ENCODE measurements around the gene CLEC2A.

Gene CLEC2A

GRCh38 chr12:9868951-9869306, 63.2 kb downstream of the CLEC2A start:
- H2AK5ac ChIP-seq (ENCODE audit: low read depth, low read length): no peak overlapping the region
- DNase-seq (ENCODE audit: low spot score): no peak
- no peak overlapping the region for H3K9ac ChIP-seq (ENCODE audit: low read depth, low read length, poor library complexity)
- no peak overlapping the region for H2BK5ac ChIP-seq (ENCODE audit: low read length)
- H3K4me1 ChIP-seq (ENCODE audit: control insufficient read depth in 2 of 2, insufficient read depth in 1 of 2, low read depth in 1 of 2, low read length in 2 of 2): peaks cover 0 to 3% of the 10 kb centered on the region in 2 donors
- H3K18ac ChIP-seq (ENCODE audit: low read length): no peak overlapping the region
- H3K14ac ChIP-seq (ENCODE audit: low read length): no peak overlapping the region
- H2BK120ac ChIP-seq (ENCODE audit: low read depth, low read length): no peak overlapping the region
- no peaks in the 10 kb centered on the region for H3K36me3 ChIP-seq (replicated peaks in 1 of 2; ENCODE audit: control insufficient read depth in 2 of 2, insufficient read depth in 2 of 2, low read length in 2 of 2)
- H3K27ac ChIP-seq (replicated peaks; ENCODE audit: low read length): no peak overlapping the region
- H3K23ac ChIP-seq (ENCODE audit: low read depth, low read length, poor library complexity): no peak overlapping the region
- H3K4me2 ChIP-seq (ENCODE audit: insufficient read depth, low read length, poor library complexity, severe bottlenecking): no peak overlapping the region
- no peak overlapping the region for H2AFZ ChIP-seq (ENCODE audit: low read length)
- H2BK12ac ChIP-seq (ENCODE audit: low read length): no peak overlapping the region
- whole genome bisulfite sequencing, 2 donors (ENCODE audit: extremely low coverage in 2 of 2, insufficient read length in 2 of 2, insufficient replicate concordance in 1 of 2): no CpG with 5 or more reads among the region's 4 CpGs
- H2BK15ac ChIP-seq (ENCODE audit: low read length): no peak overlapping the region
- no peaks in the 10 kb centered on the region for H3K79me1 ChIP-seq (ENCODE audit: low read depth, low read length)
- no peaks in the 10 kb centered on the region for H3K9me3 ChIP-seq (replicated peaks in 1 of 2; ENCODE audit: control insufficient read depth in 2 of 2, insufficient read depth in 1 of 2, low read depth in 1 of 2, low read length in 2 of 2)
- no peak overlapping the region for H4K91ac ChIP-seq (ENCODE audit: low read depth, low read length, poor library complexity)
- H3K4ac ChIP-seq (ENCODE audit: low read length): no peak overlapping the region
- no peak overlapping the region for H4K8ac ChIP-seq (ENCODE audit: low read depth, low read length)
- no peaks in the 10 kb centered on the region for H3K27me3 ChIP-seq (ENCODE audit: control insufficient read depth in 3 of 3, insufficient read depth in 3 of 3, low read depth in 1 of 3, low read length in 3 of 3)
- no peak overlapping the region for H3K4me3 ChIP-seq (ENCODE audit: low read length in 2 of 2)

DNA sequence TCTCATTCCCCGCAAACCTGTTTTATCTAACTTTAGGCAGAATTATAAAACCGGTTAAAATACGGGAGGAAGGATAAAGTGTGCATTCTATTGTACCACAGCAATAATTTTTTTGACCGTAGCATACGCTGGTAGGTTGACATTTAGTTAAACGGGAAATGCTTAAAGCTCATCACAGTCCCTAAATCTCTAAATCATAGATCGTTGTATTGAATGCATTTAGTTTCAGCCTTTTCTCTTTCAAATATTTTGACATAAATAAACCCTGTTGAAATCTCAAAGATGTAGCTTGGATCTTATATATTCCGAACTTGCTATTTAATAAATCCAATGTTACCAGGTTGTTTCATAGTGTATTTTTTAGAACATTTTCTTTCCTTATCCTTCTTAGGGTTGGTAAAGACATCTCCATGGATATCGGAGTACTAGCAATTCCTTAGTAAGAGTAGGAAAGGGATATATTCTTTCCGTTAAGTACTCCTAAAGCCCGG, 63.8 kb downstream of the CLEC2A start:
- no peak overlapping the region for H3K23ac ChIP-seq (ENCODE audit: low read depth, low read length, poor library complexity)
- no peak overlapping the region for H3K14ac ChIP-seq (ENCODE audit: low read length)
- H3K9ac ChIP-seq (ENCODE audit: low read depth, low read length, poor library complexity): no peak overlapping the region
- no peak overlapping the region for H3K4ac ChIP-seq (ENCODE audit: low read length)
- no peak overlapping the region for H4K8ac ChIP-seq (ENCODE audit: low read depth, low read length)
- no peaks in the 10 kb centered on the region for H3K36me3 ChIP-seq (replicated peaks in 1 of 2; ENCODE audit: control insufficient read depth in 2 of 2, insufficient read depth in 2 of 2, low read length in 2 of 2)
- H3K18ac ChIP-seq (ENCODE audit: low read length): no peak overlapping the region
- no peak overlapping the region for H4K91ac ChIP-seq (ENCODE audit: low read depth, low read length, poor library complexity)
- H3K9me3 ChIP-seq (replicated peaks in 1 of 2; ENCODE audit: control insufficient read depth in 2 of 2, insufficient read depth in 1 of 2, low read depth in 1 of 2, low read length in 2 of 2): no peaks in the 10 kb centered on the region
- DNase-seq (ENCODE audit: low spot score): no peak
- H2BK5ac ChIP-seq (ENCODE audit: low read length): no peak overlapping the region
- no peak overlapping the region for H2AFZ ChIP-seq (ENCODE audit: low read length)
- H2AK5ac ChIP-seq (ENCODE audit: low read depth, low read length): no peak overlapping the region
- WGBS, 2 donors (ENCODE audit: extremely low coverage in 2 of 2, insufficient read length in 2 of 2, insufficient replicate concordance in 1 of 2): no CpG with 5 or more reads among the region's 11 CpGs
- H3K4me3 ChIP-seq (ENCODE audit: low read length in 2 of 2): no peak overlapping the region
- H2BK120ac ChIP-seq (ENCODE audit: low read depth, low read length): no peak overlapping the region
- peaks cover 0 to 3% of the 10 kb centered on the region in 2 donors for H3K4me1 ChIP-seq (ENCODE audit: control insufficient read depth in 2 of 2, insufficient read depth in 1 of 2, low read depth in 1 of 2, low read length in 2 of 2)
- H3K27me3 ChIP-seq (ENCODE audit: control insufficient read depth in 3 of 3, insufficient read depth in 3 of 3, low read depth in 1 of 3, low read length in 3 of 3): no peaks in the 10 kb centered on the region
- no peak overlapping the region for H3K4me2 ChIP-seq (ENCODE audit: insufficient read depth, low read length, poor library complexity, severe bottlenecking)
- no peak overlapping the region for H3K27ac ChIP-seq (replicated peaks; ENCODE audit: low read length)
- no peak overlapping the region for H2BK15ac ChIP-seq (ENCODE audit: low read length)
- H3K79me1 ChIP-seq (ENCODE audit: low read depth, low read length): no peaks in the 10 kb centered on the region
- H2BK12ac ChIP-seq (ENCODE audit: low read length): no peak overlapping the region

DNA sequence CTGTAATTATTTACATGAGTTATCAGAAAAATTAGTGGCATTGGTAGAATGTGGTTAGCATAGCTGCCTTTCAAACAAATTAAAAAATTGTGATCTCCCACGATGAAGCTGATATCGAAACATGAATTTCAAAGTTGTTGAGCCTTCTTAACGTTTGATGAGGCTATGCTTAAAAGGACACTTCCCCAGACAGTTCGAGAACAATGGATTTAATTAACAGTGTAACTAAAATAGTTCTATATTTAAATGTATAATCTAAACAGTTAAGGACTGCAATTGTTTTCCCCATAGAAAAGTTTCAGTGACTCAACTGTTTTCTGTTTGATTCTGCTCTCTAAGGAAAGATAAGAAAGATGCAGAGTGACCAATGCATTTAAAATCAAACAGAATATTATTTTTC, 64.6 kb downstream of the CLEC2A start:
- Histone ChIP-seq H3K9ac (ENCODE audit: low read depth, low read length, poor library complexity) (no peak overlapping the region), H2AK5ac (ENCODE audit: low read depth, low read length) (no peak overlapping the region), H2BK15ac (ENCODE audit: low read length) (no peak overlapping the region), H3K18ac (ENCODE audit: low read length) (no peak overlapping the region), H3K4ac (ENCODE audit: low read length) (no peak overlapping the region), H3K27ac (replicated peaks; ENCODE audit: low read length) (no peak overlapping the region), H3K9me3 (replicated peaks in 1 of 2; ENCODE audit: control insufficient read depth in 2 of 2, insufficient read depth in 1 of 2, low read depth in 1 of 2, low read length in 2 of 2) (no peaks in the 10 kb centered on the region), H3K4me1 (ENCODE audit: control insufficient read depth in 2 of 2, insufficient read depth in 1 of 2, low read depth in 1 of 2, low read length in 2 of 2) (peaks cover 0 to 1% of the 10 kb centered on the region in 2 donors), H2BK12ac (ENCODE audit: low read length) (no peak overlapping the region), H3K27me3 (ENCODE audit: control insufficient read depth in 3 of 3, insufficient read depth in 3 of 3, low read depth in 1 of 3, low read length in 3 of 3) (no peaks in the 10 kb centered on the region), H3K36me3 (replicated peaks in 1 of 2; ENCODE audit: control insufficient read depth in 2 of 2, insufficient read depth in 2 of 2, low read length in 2 of 2) (no peaks in the 10 kb centered on the region), H3K4me2 (ENCODE audit: insufficient read depth, low read length, poor library complexity, severe bottlenecking) (no peak overlapping the region), H3K14ac (ENCODE audit: low read length) (no peak overlapping the region), H3K79me1 (ENCODE audit: low read depth, low read length) (no peaks in the 10 kb centered on the region), H2BK5ac (ENCODE audit: low read length) (no peak overlapping the region), H2BK120ac (ENCODE audit: low read depth, low read length) (no peak overlapping the region), H3K23ac (ENCODE audit: low read depth, low read length, poor library complexity) (no peak overlapping the region), H4K8ac (ENCODE audit: low read depth, low read length) (no peak overlapping the region), H3K4me3 (ENCODE audit: low read length in 2 of 2) (no peak overlapping the region), H4K91ac (ENCODE audit: low read depth, low read length, poor library complexity) (no peak overlapping the region), H2AFZ (ENCODE audit: low read length) (no peak overlapping the region)
- no peak for DNase-seq (ENCODE audit: low spot score)
- WGBS, 2 donors (ENCODE audit: extremely low coverage in 2 of 2, insufficient read length in 2 of 2, insufficient replicate concordance in 1 of 2): no CpG with 5 or more reads among the region's 4 CpGs

DNA sequence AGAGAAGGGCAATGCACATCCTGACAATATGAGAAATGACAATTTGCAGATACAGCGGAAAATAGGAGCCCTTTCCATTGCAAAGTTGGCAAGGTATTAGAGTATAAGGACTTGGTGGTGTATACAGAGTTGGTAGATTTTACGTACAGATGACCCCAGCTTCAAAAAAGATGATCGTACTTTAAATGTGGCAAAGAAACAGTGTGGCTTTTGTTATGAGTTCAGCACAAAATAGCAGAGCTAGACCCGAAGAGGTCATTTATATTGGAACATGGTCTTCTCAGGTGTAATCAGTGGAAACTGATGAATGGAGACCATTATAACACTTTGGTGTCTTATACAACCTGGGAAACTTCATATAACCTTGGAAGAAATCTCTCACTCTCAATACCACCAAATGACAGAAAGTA, 65.3 kb downstream of the CLEC2A start:
- Histone ChIP-seq H2AFZ (ENCODE audit: low read length) (no peak overlapping the region), H3K79me1 (ENCODE audit: low read depth, low read length) (no peaks in the 10 kb centered on the region), H2BK120ac (ENCODE audit: low read depth, low read length) (no peak overlapping the region), H2BK15ac (ENCODE audit: low read length) (no peak overlapping the region), H3K9ac (ENCODE audit: low read depth, low read length, poor library complexity) (no peak overlapping the region), H3K9me3 (replicated peaks in 1 of 2; ENCODE audit: control insufficient read depth in 2 of 2, insufficient read depth in 1 of 2, low read depth in 1 of 2, low read length in 2 of 2) (no peaks in the 10 kb centered on the region), H4K91ac (ENCODE audit: low read depth, low read length, poor library complexity) (no peak overlapping the region), H4K8ac (ENCODE audit: low read depth, low read length) (no peak overlapping the region), H3K36me3 (replicated peaks in 1 of 2; ENCODE audit: control insufficient read depth in 2 of 2, insufficient read depth in 2 of 2, low read length in 2 of 2) (no peaks in the 10 kb centered on the region), H2BK12ac (ENCODE audit: low read length) (no peak overlapping the region), H3K23ac (ENCODE audit: low read depth, low read length, poor library complexity) (no peak overlapping the region), H3K27me3 (ENCODE audit: control insufficient read depth in 3 of 3, insufficient read depth in 3 of 3, low read depth in 1 of 3, low read length in 3 of 3) (no peaks in the 10 kb centered on the region), H3K4me2 (ENCODE audit: insufficient read depth, low read length, poor library complexity, severe bottlenecking) (no peak overlapping the region), H2AK5ac (ENCODE audit: low read depth, low read length) (no peak overlapping the region), H3K4ac (ENCODE audit: low read length) (no peak overlapping the region), H3K4me1 (ENCODE audit: control insufficient read depth in 2 of 2, insufficient read depth in 1 of 2, low read depth in 1 of 2, low read length in 2 of 2) (peaks cover 0 to 1% of the 10 kb centered on the region in 2 donors), H3K18ac (ENCODE audit: low read length) (no peak overlapping the region), H3K4me3 (ENCODE audit: low read length in 2 of 2) (no peak overlapping the region), H3K27ac (replicated peaks; ENCODE audit: low read length) (no peak overlapping the region), H2BK5ac (ENCODE audit: low read length) (no peak overlapping the region), H3K14ac (ENCODE audit: low read length) (no peak overlapping the region)
- no CpG with 5 or more reads among the region's 4 CpGs for WGBS, 2 donors (ENCODE audit: extremely low coverage in 2 of 2, insufficient read length in 2 of 2, insufficient replicate concordance in 1 of 2)
- no peak for DNase-seq (ENCODE audit: low spot score)

All from neuronal stem cell (in vitro differentiated cells).